SKM-1 (cell line): ENCODE results near the gene LMF1.

Experiments used
- DNase-seq: peaks from one replicate; lab custom pipeline; 2025; ENCODE audit not compliant: unreplicated experiment; lab: John Stamatoyannopoulos, UW

The LMF1 gene

GRCh38 chr16:985646-986400 is 15.0 kb upstream of the LMF1 start:
- DNase-seq = no peak

GRCh38 chr16:984736-985636 is 14.2 kb upstream of the LMF1 start:
- no peak for DNase-seq

GRCh38 chr16:984121-984694 is 13.4 kb upstream of the LMF1 start:
- DNase-seq = no peak

GRCh38 chr16:983044-984030 is 12.6 kb upstream of the LMF1 start:
- no peak for DNase-seq

- no peak for DNase-seq
Observed at GRCh38 chr16:982145-983043, 11.6 kb upstream of the LMF1 start.

- no peak for DNase-seq
Observed at GRCh38 chr16:981695-982144, 10.9 kb upstream of the LMF1 start, which contains the start of gene SOX8. Gene SOX8 (plus strand): TSS chr16:981770. CDS start chr16:981923, 153 bp downstream.

GRCh38 chr16:980595-980854 is 9.7 kb upstream of the LMF1 start:
- no peak for DNase-seq

- DNase-seq = no peak
Observed at GRCh38 chr16:979859-980594, 9.2 kb upstream of the LMF1 start.

GRCh38 chr16:979147-979546 is 8.4 kb upstream of the LMF1 start:
- no peak for DNase-seq

- DNase-seq = no peak
Observed at GRCh38 chr16:978403-978802, 7.6 kb upstream of the LMF1 start.

GRCh38 chr16:977896-978295 is 7.1 kb upstream of the LMF1 start:
- DNase-seq = no peak

- no peak for DNase-seq
Observed at GRCh38 chr16:977081-977701, 6.4 kb upstream of the LMF1 start.

- DNase-seq = no peak
Observed at GRCh38 chr16:976389-976931, 5.7 kb upstream of the LMF1 start.

- DNase-seq = no peak
Observed at GRCh38 chr16:975291-975690, 4.5 kb upstream of the LMF1 start.

- no peak for DNase-seq
Observed at GRCh38 chr16:974611-975261, 4.0 kb upstream of the LMF1 start.

GRCh38 chr16:974001-974601 is 3.3 kb upstream of the LMF1 start:
- no peak for DNase-seq

- DNase-seq = no peak
Observed at GRCh38 chr16:973366-973765, 2.6 kb upstream of the LMF1 start.
